GM19452 (cell line): Measurements from ENCODE around the gene ZNF616.
"Not testable (repeated sequence)": the region's sequence is repeated elsewhere in the genome, so short reads cannot be mapped to it uniquely, and the experiment has no call there.

ENCODE experiments used
- ATAC-seq: cut with Tn5 transposase; IDR thresholded peaks from one replicate; pipeline ENCODE4 v1.9.1; 2021; ENCODE audit not compliant: unreplicated experiment

Gene ZNF616

GRCh38 chr19:52112624-52113023, 27.1 kb downstream of the ZNF616 start:
- ATAC-seq, result no peak

- ATAC-seq, result no peak
These were observed 29.0 kb downstream of the ZNF616 start for GRCh38 chr19:52110780-52111179.

GRCh38 chr19:52102782-52103181, 37.0 kb downstream of the ZNF616 start:
- no peak for ATAC-seq

GRCh38 chr19:52101866-52102562, 37.7 kb downstream of the ZNF616 start:
- no peak for ATAC-seq

- no peak for ATAC-seq
These were observed 40.1 kb downstream of the ZNF616 start for GRCh38 chr19:52099497-52100138.

GRCh38 chr19:52096416-52096815, 43.3 kb downstream of the ZNF616 start:
- not testable (repeated sequence) for ATAC-seq

GRCh38 chr19:52095172-52096014, 44.3 kb downstream of the ZNF616 start, which contains the start of gene ZNF841:
Gene ZNF841, minus strand, starts transcription at chr19:52095765. Its CDS starts 10,964 bp downstream, at chr19:52084801.
- peak; percentile 92 for ATAC-seq

- ATAC-seq, result no peak
These were observed 45.1 kb downstream of the ZNF616 start for GRCh38 chr19:52094526-52095130.

GRCh38 chr19:52086481-52086880, 53.3 kb downstream of the ZNF616 start:
- ATAC-seq, result no peak

- no peak for ATAC-seq
These were observed 69.2 kb downstream of the ZNF616 start for GRCh38 chr19:52070496-52070895.

- no peak for ATAC-seq
These were observed 70.1 kb downstream of the ZNF616 start for GRCh38 chr19:52069653-52070052.

GRCh38 chr19:52066258-52066863, 73.4 kb downstream of the ZNF616 start:
- ATAC-seq, result no peak

GRCh38 chr19:52065399-52065798, 74.3 kb downstream of the ZNF616 start:
- ATAC-seq, result no peak
